Neutrophil (primary cell): ENCODE results near the gene ARAP1.

Source experiments
- H3K27ac ChIP-seq: fragments of 200-600 bp; sonication (generic); 2 replicates; pipeline ENCODE4 v1.5.1; 2016; ENCODE audit warnings: mild to moderate bottlenecking, moderate library complexity
- H3K27me3 ChIP-seq: fragments of 200-600 bp; sonication (generic); 2 replicates; pipeline ENCODE4 v1.6.0; 2016; ENCODE audit warnings: mild to moderate bottlenecking
- H3K36me3 ChIP-seq: fragments of 200-600 bp; sonication (generic); 2 replicates; pipeline ENCODE4 v1.5.1; 2017
- H3K4me1 ChIP-seq, 2 experiments: fragments of 200-600 bp in 1 of 2; sonication (generic) in 1 of 2; 1 replicate in 1 of 2; 2 replicates in 1 of 2; pipeline versions ENCODE4 v1.5.1 to v1.6.1; 2013 to 2016; ENCODE audit warnings: low read depth in 1 of 2, low read length in 1 of 2, mild to moderate bottlenecking in 1 of 2, moderate library complexity in 1 of 2; ENCODE audit not compliant: control insufficient read depth in 1 of 2, insufficient read depth in 1 of 2
- H3K4me3 ChIP-seq, 2 experiments: fragments of 200-600 bp in 1 of 2; sonication (generic) in 1 of 2; 1 replicate in 1 of 2; 2 replicates in 1 of 2; pipeline ENCODE4 v1.5.1; 2013 to 2016; ENCODE audit warnings: low read depth in 1 of 2, low read length in 1 of 2, mild to moderate bottlenecking in 1 of 2, moderate library complexity in 1 of 2
- H3K9me3 ChIP-seq: fragments of 200-600 bp; sonication (generic); 2 replicates; pipeline ENCODE4 v1.5.1; 2016
- CTCF ChIP-seq: fragments of 200-600 bp; sonication (generic); IDR thresholded peaks from 2 replicates; pipeline ENCODE4 v1.5.1; 2016; ENCODE audit warnings: antibody characterized with exemption

The ARAP1 gene

GRCh38 chr11:72693271-72693968 lies 58.8 kb downstream of the ARAP1 start:
- peaks cover 100% of the 10 kb centered on the region for H3K36me3 ChIP-seq
- peaks cover 8% of the 10 kb centered on the region for H3K9me3 ChIP-seq
- no peak for TF ChIP-seq CTCF
- no peaks in the 10 kb centered on the region for H3K27me3 ChIP-seq
- H3K4me3 ChIP-seq: no peak overlapping the region
- H3K27ac ChIP-seq: no peak overlapping the region
- no peaks in the 10 kb centered on the region for H3K4me1 ChIP-seq

- TF ChIP-seq CTCF: no peak
- Histone ChIP-seq H3K27me3 (no peaks in the 10 kb centered on the region), H3K27ac (no peak overlapping the region), H3K4me1 (no peaks in the 10 kb centered on the region), H3K4me3 (no peak overlapping the region), H3K36me3 (peaks cover 100% of the 10 kb centered on the region), H3K9me3 (peaks cover 8% of the 10 kb centered on the region)
Observed at GRCh38 chr11:72692498-72693237, 59.5 kb downstream of the ARAP1 start.

- H3K27ac ChIP-seq: no peak overlapping the region
- H3K27me3 ChIP-seq: no peaks in the 10 kb centered on the region
- TF ChIP-seq CTCF: no peak
- H3K4me3 ChIP-seq: no peak overlapping the region
- H3K4me1 ChIP-seq: no peaks in the 10 kb centered on the region
- peaks cover 8% of the 10 kb centered on the region for H3K9me3 ChIP-seq
- peaks cover 100% of the 10 kb centered on the region for H3K36me3 ChIP-seq
Observed at GRCh38 chr11:72690166-72690565, 62.0 kb downstream of the ARAP1 start.

- H3K9me3 ChIP-seq: peaks cover 8% of the 10 kb centered on the region
- H3K27ac ChIP-seq: peak overlapping the region; percentile 27
- peaks cover 100% of the 10 kb centered on the region for H3K36me3 ChIP-seq
- no peaks in the 10 kb centered on the region for H3K27me3 ChIP-seq
- no peak overlapping the region for H3K4me3 ChIP-seq
- no peak for TF ChIP-seq CTCF
- no peaks in the 10 kb centered on the region for H3K4me1 ChIP-seq
Observed at GRCh38 chr11:72688929-72689328, 63.3 kb downstream of the ARAP1 start.

- no peaks in the 10 kb centered on the region for H3K27me3 ChIP-seq
- H3K4me3 ChIP-seq: no peak overlapping the region
- H3K4me1 ChIP-seq: no peaks in the 10 kb centered on the region
- H3K9me3 ChIP-seq: peaks cover 7% of the 10 kb centered on the region
- TF ChIP-seq CTCF: no peak
- peaks cover 100% of the 10 kb centered on the region for H3K36me3 ChIP-seq
- no peak overlapping the region for H3K27ac ChIP-seq
Observed at GRCh38 chr11:72688486-72688885, 63.7 kb downstream of the ARAP1 start.
